SK-N-SH (cell line): ENCODE data around the gene SIM2.

Source experiments
- CHD2 ChIP-seq: fragments of 150-350 bp; IDR thresholded peaks from 2 replicates; pipeline ENCODE4 v1.6.1; 2018; ENCODE audit warnings: low read length; ENCODE audit not compliant: partially characterized antibody
- CTCF ChIP-seq: fragments of 200-600 bp; sonication (generic); IDR thresholded peaks from 2 replicates; pipeline ENCODE4 v1.6.1; 2017; ENCODE audit warnings: antibody characterized with exemption, mild to moderate bottlenecking, moderate library complexity
- ELF1 ChIP-seq: IDR thresholded peaks from 2 replicates; pipeline ENCODE4 v1.4.0; 2012
- EP300 ChIP-seq, 2 experiments: IDR thresholded peaks; 2 replicates each; pipeline versions ENCODE4 v1.4.0 to v1.6.1; 2012; ENCODE audit warnings: borderline replicate concordance in 1 of 2, low read depth in 1 of 2, low read length in 1 of 2
- EZH2phosphoT487 ChIP-seq: fragments of 200-600 bp; sonication (generic); IDR thresholded peaks from 2 replicates; pipeline ENCODE4 v1.6.1; 2017; ENCODE audit warnings: low read depth, mixed run types, mild to moderate bottlenecking, antibody characterized with exemption, moderate library complexity, borderline replicate concordance
- GATA2 ChIP-seq: sonication (generic); formaldehyde crosslinking; IDR thresholded peaks from 2 replicates; pipeline ENCODE4 v1.5.0; 2020; ENCODE audit warnings: mild to moderate bottlenecking, missing genetic modification reagents
- JUND ChIP-seq: IDR thresholded peaks from 2 replicates; pipeline ENCODE4 v1.4.0; 2012
- MXI1 ChIP-seq: IDR thresholded peaks from 2 replicates; pipeline ENCODE4 v1.6.1; 2012; ENCODE audit warnings: mild to moderate bottlenecking, low read depth, low read length, improper control_type of control experiment
- POLR2AphosphoS5 ChIP-seq: IDR thresholded peaks from 2 replicates; pipeline ENCODE4 v1.6.1; 2012; ENCODE audit warnings: low read depth, low read length
- REST ChIP-seq: IDR thresholded peaks from 2 replicates; pipeline ENCODE4 v1.6.1; 2012; ENCODE audit warnings: mild to moderate bottlenecking, low read depth, low read length, moderate library complexity
- SIN3A ChIP-seq: IDR thresholded peaks from 2 replicates; pipeline ENCODE4 v1.6.1; 2012; ENCODE audit warnings: low read depth, mild to moderate bottlenecking, low read length, moderate library complexity, borderline replicate concordance
- TAF1 ChIP-seq: IDR thresholded peaks from 2 replicates; pipeline ENCODE4 v1.6.1; 2012; ENCODE audit warnings: low read depth, mild to moderate bottlenecking, low read length, moderate library complexity, borderline replicate concordance
- TF ChIP-seq, protein P1 (sequence below): IDR thresholded peaks from 2 replicates; pipeline ENCODE4 v1.4.0; 2012; ENCODE audit warnings: low read depth

GRCh38 chr21:36727866-36728265 lies 29.0 kb downstream of the SIM2 start:
- TF ChIP-seq, protein P1, sequence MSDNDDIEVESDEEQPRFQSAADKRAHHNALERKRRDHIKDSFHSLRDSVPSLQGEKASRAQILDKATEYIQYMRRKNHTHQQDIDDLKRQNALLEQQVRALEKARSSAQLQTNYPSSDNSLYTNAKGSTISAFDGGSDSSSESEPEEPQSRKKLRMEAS = no peak
- TF ChIP-seq CTCF (no peak), REST (no peak), EP300 (IDR thresholded peaks at IDR 0.05; ENCODE audit: borderline replicate concordance in 1 of 2, low read depth in 1 of 2, low read length in 1 of 2) (no peak), POLR2AphosphoS5 (no peak), EZH2phosphoT487 (no peak), GATA2 (CRISPR knock-in tag) (no peak), JUND (no peak), CHD2 (no peak), ELF1 (no peak), SIN3A (no peak), TAF1 (no peak), MXI1 (no peak)
